ENCODE results near the gene WWOX.

WWOX gene

GRCh38 chr16:78134944-78135619 is 35.6 kb downstream of the WWOX start:
- H3K27me3 ChIP-seq: no peaks in the 10 kb centered on the region
- no peaks in the 10 kb centered on the region for H3K4me1 ChIP-seq (ENCODE audit: control insufficient read depth in 1 of 2, insufficient read depth in 1 of 2, low read depth in 1 of 2, low read length in 1 of 2)
- no peak for TF ChIP-seq CTCF (IDR thresholded peaks at IDR 0.05)
- H3K36me3 ChIP-seq: no peaks in the 10 kb centered on the region
- no peaks in the 10 kb centered on the region for H3K9me3 ChIP-seq
- no peak overlapping the region for H3K4me3 ChIP-seq (ENCODE audit: low read depth in 1 of 2, low read length in 1 of 2)
- H3K27ac ChIP-seq: no peak overlapping the region

GRCh38 chr16:78137179-78137578 is 37.7 kb downstream of the WWOX start:
- no peaks in the 10 kb centered on the region for H3K4me1 ChIP-seq (ENCODE audit: control insufficient read depth in 1 of 2, insufficient read depth in 1 of 2, low read depth in 1 of 2, low read length in 1 of 2)
- no peaks in the 10 kb centered on the region for H3K36me3 ChIP-seq

GRCh38 chr16:78137782-78138616 is 38.5 kb downstream of the WWOX start:
- H3K9me3 ChIP-seq: no peaks in the 10 kb centered on the region
- H3K36me3 ChIP-seq: no peaks in the 10 kb centered on the region
- no peak overlapping the region for H3K4me3 ChIP-seq (ENCODE audit: low read depth in 1 of 2, low read length in 1 of 2)
- no peaks in the 10 kb centered on the region for H3K27me3 ChIP-seq
- TF ChIP-seq CTCF (IDR thresholded peaks at IDR 0.05): no peak
- H3K4me1 ChIP-seq (ENCODE audit: control insufficient read depth in 1 of 2, insufficient read depth in 1 of 2, low read depth in 1 of 2, low read length in 1 of 2): no peaks in the 10 kb centered on the region
- no peak overlapping the region for H3K27ac ChIP-seq

More at GRCh38 chr16:78137179-78137578, 37.7 kb downstream of the WWOX start:
- no peak for TF ChIP-seq CTCF (IDR thresholded peaks at IDR 0.05)
- Histone ChIP-seq H3K27ac (no peak overlapping the region), H3K4me3 (ENCODE audit: low read depth in 1 of 2, low read length in 1 of 2) (no peak overlapping the region), H3K9me3 (no peaks in the 10 kb centered on the region), H3K27me3 (no peaks in the 10 kb centered on the region)

- TF ChIP-seq CTCF (IDR thresholded peaks at IDR 0.05): no peak
These were observed 41.5 kb downstream of the WWOX start for GRCh38 chr16:78140818-78141466.

DNA sequence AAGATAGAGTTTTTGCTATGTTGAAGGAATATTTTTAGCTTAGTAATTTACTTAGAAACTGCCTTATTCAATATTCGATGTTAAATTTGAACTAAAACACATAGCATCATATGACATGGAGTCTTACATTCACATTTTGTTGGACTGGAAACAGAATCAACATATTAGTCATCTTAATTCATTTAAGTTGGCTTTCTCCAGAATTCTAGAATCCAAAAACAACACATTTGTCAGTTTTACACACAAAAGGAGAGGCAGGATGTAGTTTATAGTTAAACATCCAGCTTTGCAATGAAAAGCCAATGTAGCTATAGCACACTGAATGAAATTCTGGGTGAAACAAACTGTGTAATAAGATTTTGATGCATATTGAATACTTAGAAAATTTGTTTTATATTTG is 43.3 kb downstream of the WWOX start:
- Histone ChIP-seq H3K36me3 (no peaks in the 10 kb centered on the region), H3K9me3 (no peaks in the 10 kb centered on the region), H3K27ac (no peak overlapping the region), H3K27me3 (no peaks in the 10 kb centered on the region), H3K4me3 (ENCODE audit: low read depth in 1 of 2, low read length in 1 of 2) (no peak overlapping the region), H3K4me1 (ENCODE audit: control insufficient read depth in 1 of 2, insufficient read depth in 1 of 2, low read depth in 1 of 2, low read length in 1 of 2) (no peaks in the 10 kb centered on the region)
- no peak for TF ChIP-seq CTCF (IDR thresholded peaks at IDR 0.05)

More at GRCh38 chr16:78140818-78141466, 41.5 kb downstream of the WWOX start:
- H3K9me3 ChIP-seq: no peaks in the 10 kb centered on the region
- H3K27me3 ChIP-seq: no peaks in the 10 kb centered on the region
- H3K36me3 ChIP-seq: no peaks in the 10 kb centered on the region
- no peak overlapping the region for H3K4me3 ChIP-seq (ENCODE audit: low read depth in 1 of 2, low read length in 1 of 2)
- no peaks in the 10 kb centered on the region for H3K4me1 ChIP-seq (ENCODE audit: control insufficient read depth in 1 of 2, insufficient read depth in 1 of 2, low read depth in 1 of 2, low read length in 1 of 2)
- H3K27ac ChIP-seq: no peak overlapping the region
